GM21528 (cell line): ENCODE results near the gene GRIN3A.
"Not testable (repeated sequence)": the region's sequence is repeated elsewhere in the genome, so short reads cannot be mapped to it uniquely, and the experiment has no call there.

Source experiments
- ATAC-seq: cut with Tn5 transposase; IDR thresholded peaks from one replicate; pipeline ENCODE4 v1.9.1; 2021; ENCODE audit warnings: mild to moderate bottlenecking, moderate library complexity; ENCODE audit not compliant: unreplicated experiment, low FRiP score

GRIN3A gene

GRCh38 chr9:101738566-101739183 lies at the start of gene GRIN3A:
Gene GRIN3A (minus strand): TSS chr9:101738647. CDS start chr9:101737979, 668 bp downstream.
- no peak for ATAC-seq

- ATAC-seq: no peak
These were observed 49.4 kb upstream of the GRIN3A start for GRCh38 chr9:101787891-101788290.

GRCh38 chr9:101778332-101778731 lies 39.9 kb upstream of the GRIN3A start:
- no peak for ATAC-seq

- no peak for ATAC-seq
These were observed 26.0 kb upstream of the GRIN3A start for GRCh38 chr9:101764472-101764871.

- ATAC-seq: no peak
These were observed 20.0 kb upstream of the GRIN3A start for GRCh38 chr9:101758304-101758930.

GRCh38 chr9:101753716-101754115 lies 15.3 kb upstream of the GRIN3A start:
- ATAC-seq: no peak

GRCh38 chr9:101751895-101752294 lies 13.4 kb upstream of the GRIN3A start:
- ATAC-seq: no peak

GRCh38 chr9:101739311-101739710 lies 864 bp upstream of the GRIN3A start:
- no peak for ATAC-seq

GRCh38 chr9:101737705-101738565 lies 512 bp downstream of the GRIN3A start:
- ATAC-seq: no peak

GRCh38 chr9:101737165-101737704 lies 1.2 kb downstream of the GRIN3A start:
- ATAC-seq: no peak

- no peak for ATAC-seq
These were observed 1.7 kb downstream of the GRIN3A start for GRCh38 chr9:101736717-101737116.

- no peak for ATAC-seq
These were observed 7.0 kb downstream of the GRIN3A start for GRCh38 chr9:101731429-101731828.

GRCh38 chr9:101727612-101728524 lies 10.6 kb downstream of the GRIN3A start:
- peak; percentile 80 for ATAC-seq

- not testable (repeated sequence) for ATAC-seq
These were observed 14.2 kb downstream of the GRIN3A start for GRCh38 chr9:101724271-101724670.

GRCh38 chr9:101718192-101718591 lies 20.3 kb downstream of the GRIN3A start:
- ATAC-seq: no peak

GRCh38 chr9:101716629-101717028 lies 21.8 kb downstream of the GRIN3A start:
- no peak for ATAC-seq

GRCh38 chr9:101711330-101711941 lies 27.0 kb downstream of the GRIN3A start:
- peak; percentile 79 for ATAC-seq

GRCh38 chr9:101708855-101709254 lies 29.6 kb downstream of the GRIN3A start:
- ATAC-seq: no peak

- no peak for ATAC-seq
These were observed 30.7 kb downstream of the GRIN3A start for GRCh38 chr9:101707721-101708120.

GRCh38 chr9:101706997-101707396 lies 31.4 kb downstream of the GRIN3A start:
- no peak for ATAC-seq
